ENCODE measurements around the gene AFF1. TPM values are rescaled to one million over a fixed set of nuclear protein-coding genes. Genes with fewer than 3 reads are reported as not detected.

Gene AFF1
- total RNA-seq, 2 experiments from 2014 or later: 46.6 to 50.6 TPM

Other genes starting within 250 kb of the AFF1 start
- not detected for gene SLC10A6, start 85.6 kb upstream of the AFF1 start, total RNA-seq
- gene C4orf36, start 42.6 kb upstream of the AFF1 start, total RNA-seq: under 1 TPM in 1 of 2 experiments, not detected in 1; 0.44 TPM

All from activated naive CD4-positive, alpha-beta T cell treated with anti-CD3 and anti-CD28 coated beads for 36 hours (primary cell).